Mesothelial cell of epicardium (in vitro differentiated cells): ENCODE data around the gene CASP10. TPM values are rescaled to one million over a fixed set of nuclear protein-coding genes. Genes with fewer than 3 reads are reported as not detected.

Experiments
- DNase-seq, 2 experiments: peaks; one replicate each; pipeline ENCODE4 v3.0.0; 2021; ENCODE audit warnings: low spot score in 2 of 2; ENCODE audit not compliant: unreplicated experiment in 2 of 2
- H3K27ac Mint-ChIP-seq: 2 replicates; pipeline ENCODE4 v1.8.0; 2021; ENCODE audit warnings: mixed read lengths
- H3K27me3 Mint-ChIP-seq: 2 replicates; pipeline ENCODE4 v1.8.0; 2021; ENCODE audit warnings: low read depth, mixed read lengths
- H3K36me3 Mint-ChIP-seq: 2 replicates; pipeline ENCODE4 v1.8.0; 2021; ENCODE audit warnings: mixed read lengths
- H3K4me1 Mint-ChIP-seq: 2 replicates; pipeline ENCODE4 v1.8.0; 2021; ENCODE audit warnings: mixed read lengths
- H3K4me3 Mint-ChIP-seq: 2 replicates; pipeline ENCODE4 v1.8.0; 2021; ENCODE audit warnings: mild to moderate bottlenecking, moderate library complexity, mixed read lengths
- H3K9me3 Mint-ChIP-seq: 2 replicates; pipeline ENCODE4 v1.8.0; 2021; ENCODE audit warnings: mixed read lengths
- total RNA-seq: library from RNA; stranded (reverse); gene quantifications from 3 replicates; pipeline ENCODE4 v1.2.1, GENCODE V29; 2021
- TF ChIP-seq, protein P1 (sequence below): fragments of 200-600 bp; sonication (generic); IDR thresholded peaks from one replicate; pipeline ENCODE4 v1.5.0; 2021; ENCODE audit warnings: antibody characterized with exemption; ENCODE audit not compliant: unreplicated experiment

The CASP10 gene
- total RNA-seq, 1 donor from 2014 or later: 3.1 TPM

DNA sequence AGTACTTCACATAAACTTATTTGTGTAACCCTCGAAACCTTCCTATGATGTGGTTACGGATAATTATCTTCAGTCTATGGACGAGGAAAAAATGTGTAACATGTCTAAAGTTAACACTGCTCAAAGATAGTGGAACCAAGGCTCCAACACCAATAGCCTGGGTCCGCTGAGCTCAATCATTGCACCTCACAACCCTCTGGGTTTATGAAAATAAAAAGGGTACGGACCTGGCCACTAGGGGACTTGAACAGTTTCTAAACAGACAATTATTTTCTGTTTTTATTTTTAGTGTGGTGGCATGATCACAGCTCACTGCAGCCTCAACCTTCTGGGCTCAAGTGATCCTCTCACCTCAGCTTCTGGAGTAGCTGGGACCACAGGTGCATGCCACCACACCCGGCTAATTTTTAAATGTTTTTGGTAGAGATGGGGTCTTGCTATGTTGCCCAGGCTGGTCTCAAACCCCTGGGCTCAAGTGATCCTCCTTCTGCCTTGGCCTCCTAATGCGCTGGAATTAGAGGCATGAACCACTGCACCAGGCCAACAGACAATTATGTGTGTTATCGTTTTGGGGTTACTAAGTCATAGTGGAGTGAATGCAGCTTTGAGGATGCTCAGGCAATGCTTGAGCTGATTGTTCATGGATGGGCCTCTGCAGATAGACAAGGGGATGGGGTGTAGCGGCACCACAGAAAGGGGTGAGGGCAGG, 87.5 kb downstream of the CASP10 start:
- Mint-ChIP-seq H3K9me3 (no peaks in the 10 kb centered on the region), H3K4me3 (no peak overlapping the region), H3K36me3 (peaks cover 26% of the 10 kb centered on the region), H3K27ac (no peak overlapping the region), H3K4me1 (no peaks in the 10 kb centered on the region), H3K27me3 (no peaks in the 10 kb centered on the region)
- TF ChIP-seq, protein P1, sequence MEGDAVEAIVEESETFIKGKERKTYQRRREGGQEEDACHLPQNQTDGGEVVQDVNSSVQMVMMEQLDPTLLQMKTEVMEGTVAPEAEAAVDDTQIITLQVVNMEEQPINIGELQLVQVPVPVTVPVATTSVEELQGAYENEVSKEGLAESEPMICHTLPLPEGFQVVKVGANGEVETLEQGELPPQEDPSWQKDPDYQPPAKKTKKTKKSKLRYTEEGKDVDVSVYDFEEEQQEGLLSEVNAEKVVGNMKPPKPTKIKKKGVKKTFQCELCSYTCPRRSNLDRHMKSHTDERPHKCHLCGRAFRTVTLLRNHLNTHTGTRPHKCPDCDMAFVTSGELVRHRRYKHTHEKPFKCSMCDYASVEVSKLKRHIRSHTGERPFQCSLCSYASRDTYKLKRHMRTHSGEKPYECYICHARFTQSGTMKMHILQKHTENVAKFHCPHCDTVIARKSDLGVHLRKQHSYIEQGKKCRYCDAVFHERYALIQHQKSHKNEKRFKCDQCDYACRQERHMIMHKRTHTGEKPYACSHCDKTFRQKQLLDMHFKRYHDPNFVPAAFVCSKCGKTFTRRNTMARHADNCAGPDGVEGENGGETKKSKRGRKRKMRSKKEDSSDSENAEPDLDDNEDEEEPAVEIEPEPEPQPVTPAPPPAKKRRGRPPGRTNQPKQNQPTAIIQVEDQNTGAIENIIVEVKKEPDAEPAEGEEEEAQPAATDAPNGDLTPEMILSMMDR: peak; percentile 37
- no peak for DNase-seq

DNA sequence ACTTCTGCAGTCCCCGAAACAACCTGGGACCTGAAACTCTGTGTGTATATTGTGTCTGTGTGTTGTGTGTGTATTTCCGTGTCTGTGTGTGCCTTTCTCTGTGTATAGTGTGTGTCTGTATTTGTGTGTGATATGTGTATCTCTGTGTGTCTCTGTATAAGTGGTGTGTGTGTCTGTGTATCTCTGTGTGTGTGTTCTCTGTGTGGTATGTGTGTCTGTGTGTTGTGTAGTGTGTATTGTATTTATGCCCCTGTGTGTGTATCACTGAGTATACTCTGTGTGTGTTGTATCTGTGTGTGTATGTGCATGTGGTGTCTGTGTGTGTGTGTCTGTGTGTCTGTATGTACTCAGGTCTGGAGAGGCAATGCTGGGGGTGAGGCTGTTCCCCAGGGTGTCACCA, 89.0 kb downstream of the CASP10 start:
- DNase-seq: no peak
- Mint-ChIP-seq H3K27me3 (no peaks in the 10 kb centered on the region), H3K4me1 (no peaks in the 10 kb centered on the region), H3K27ac (no peak overlapping the region), H3K4me3 (no peak overlapping the region), H3K36me3 (peaks cover 22% of the 10 kb centered on the region), H3K9me3 (no peaks in the 10 kb centered on the region)
- TF ChIP-seq, protein P1: no peak

DNA sequence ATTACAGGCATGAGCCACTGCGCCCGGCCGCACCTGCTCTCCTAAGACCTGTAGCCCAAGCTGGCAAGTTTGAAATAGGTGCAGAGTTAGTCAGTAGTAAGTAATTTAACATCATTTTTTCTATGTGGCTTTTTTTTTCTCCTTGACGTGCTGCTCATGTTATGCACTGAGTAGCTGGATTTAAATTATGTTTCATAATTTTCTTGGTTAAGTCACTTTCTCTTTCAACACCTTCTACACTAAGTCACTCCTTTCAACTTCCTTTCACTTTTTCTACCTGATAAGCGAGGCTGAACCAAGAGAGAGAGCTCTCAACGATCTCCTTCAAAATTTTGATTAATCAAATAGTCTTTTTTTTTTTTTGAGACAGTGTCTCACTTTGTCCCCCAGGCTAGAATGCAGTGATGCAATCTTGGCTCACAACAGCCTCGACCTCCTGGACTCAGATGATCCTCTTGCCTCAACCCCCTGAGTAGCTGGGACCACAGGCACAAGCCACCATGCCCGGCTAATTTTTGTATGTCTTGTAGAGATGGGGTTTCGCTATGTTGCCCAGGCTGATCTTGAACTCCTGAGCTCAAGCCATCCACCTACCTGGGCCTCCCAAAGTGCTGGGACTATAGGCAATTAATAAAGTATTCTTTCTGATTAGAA, 90.5 kb downstream of the CASP10 start:
- TF ChIP-seq, protein P1: no peak
- no peaks in the 10 kb centered on the region for H3K27me3 Mint-ChIP-seq
- H3K36me3 Mint-ChIP-seq: peaks cover 25% of the 10 kb centered on the region
- H3K4me3 Mint-ChIP-seq: no peak overlapping the region
- no peaks in the 10 kb centered on the region for H3K4me1 Mint-ChIP-seq
- no peak overlapping the region for H3K27ac Mint-ChIP-seq
- H3K9me3 Mint-ChIP-seq: no peaks in the 10 kb centered on the region
- no peak for DNase-seq

DNA sequence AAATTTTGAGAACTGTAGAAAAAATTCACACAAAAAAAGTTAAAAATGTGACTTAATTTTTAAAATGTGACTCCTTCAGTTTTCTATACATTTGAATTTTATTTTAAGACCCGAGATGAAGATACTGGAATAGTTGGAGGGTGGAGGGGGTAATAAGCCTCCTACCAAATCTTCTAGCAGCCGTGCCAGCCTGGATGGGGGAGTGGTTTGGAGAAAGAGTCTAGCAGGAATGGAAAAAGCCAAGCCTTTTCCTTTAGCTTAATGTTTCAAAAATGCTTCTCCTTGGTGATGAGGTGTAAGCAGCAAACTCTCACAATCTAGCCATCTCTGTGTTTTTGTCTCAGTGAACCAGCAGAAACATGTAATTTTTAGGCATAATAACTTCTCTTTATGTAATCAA, 92.1 kb downstream of the CASP10 start:
- TF ChIP-seq, protein P1: no peak
- DNase-seq: no peak
- H3K4me3 Mint-ChIP-seq: no peak overlapping the region
- no peaks in the 10 kb centered on the region for H3K4me1 Mint-ChIP-seq
- peaks cover 30% of the 10 kb centered on the region for H3K36me3 Mint-ChIP-seq
- H3K27ac Mint-ChIP-seq: no peak overlapping the region
- H3K27me3 Mint-ChIP-seq: no peaks in the 10 kb centered on the region
- H3K9me3 Mint-ChIP-seq: no peaks in the 10 kb centered on the region

DNA sequence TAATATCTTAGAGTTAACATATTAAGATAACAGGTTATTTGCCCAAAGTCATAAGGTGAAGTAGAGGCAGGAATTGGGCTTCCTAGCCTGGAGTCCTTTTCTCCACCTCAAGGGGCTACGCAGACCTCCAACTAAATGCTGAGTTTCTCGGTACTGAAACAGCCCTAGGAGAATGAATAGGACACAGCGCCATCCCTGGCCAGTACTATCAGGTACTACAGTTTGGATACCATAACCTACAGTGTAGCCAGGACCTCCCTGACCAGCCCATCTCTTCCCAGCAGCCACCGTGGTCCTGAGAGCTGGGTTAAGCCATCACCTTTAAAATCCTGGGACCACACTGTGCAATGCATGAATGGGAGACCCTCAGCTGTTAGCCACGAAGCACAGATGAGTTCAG, 93.0 kb downstream of the CASP10 start:
- no peak for DNase-seq

More for the DNA sequence above, 93.0 kb downstream of the CASP10 start:
- Mint-ChIP-seq H3K9me3 (no peaks in the 10 kb centered on the region), H3K4me3 (no peak overlapping the region), H3K27me3 (no peaks in the 10 kb centered on the region), H3K36me3 (peaks cover 32% of the 10 kb centered on the region), H3K4me1 (no peaks in the 10 kb centered on the region), H3K27ac (no peak overlapping the region)
- TF ChIP-seq, protein P1: no peak
